ENCODE measurements around the gene POLE2. TPM values are rescaled to one million over a fixed set of nuclear protein-coding genes. Genes with fewer than 3 reads are reported as not detected.

Gene POLE2
- total and polyA plus RNA-seq, 2 experiments from 2014 or later: 41.9 to 53.3 TPM

DNA sequence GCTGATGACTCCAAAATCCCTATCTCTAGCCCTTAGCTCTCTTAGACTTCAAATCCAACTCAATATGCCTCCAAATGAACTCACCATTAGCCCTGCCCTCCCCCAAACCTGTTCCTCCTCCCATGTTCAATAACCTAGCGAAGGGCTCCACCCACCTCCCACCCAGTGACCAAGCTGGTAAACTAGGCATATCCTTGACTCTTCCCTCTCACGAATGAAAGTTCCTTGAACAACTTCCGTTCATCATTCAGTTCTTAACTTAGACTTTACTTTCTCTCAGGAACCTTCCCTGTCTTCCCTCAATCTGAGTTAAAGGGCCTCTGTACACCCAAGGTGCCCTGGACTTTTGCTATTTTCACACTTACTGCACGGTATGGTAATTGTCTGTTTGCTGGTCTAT, 3.0 kb upstream of the POLE2 start (continued):
- TF ChIP-seq, protein P1, sequence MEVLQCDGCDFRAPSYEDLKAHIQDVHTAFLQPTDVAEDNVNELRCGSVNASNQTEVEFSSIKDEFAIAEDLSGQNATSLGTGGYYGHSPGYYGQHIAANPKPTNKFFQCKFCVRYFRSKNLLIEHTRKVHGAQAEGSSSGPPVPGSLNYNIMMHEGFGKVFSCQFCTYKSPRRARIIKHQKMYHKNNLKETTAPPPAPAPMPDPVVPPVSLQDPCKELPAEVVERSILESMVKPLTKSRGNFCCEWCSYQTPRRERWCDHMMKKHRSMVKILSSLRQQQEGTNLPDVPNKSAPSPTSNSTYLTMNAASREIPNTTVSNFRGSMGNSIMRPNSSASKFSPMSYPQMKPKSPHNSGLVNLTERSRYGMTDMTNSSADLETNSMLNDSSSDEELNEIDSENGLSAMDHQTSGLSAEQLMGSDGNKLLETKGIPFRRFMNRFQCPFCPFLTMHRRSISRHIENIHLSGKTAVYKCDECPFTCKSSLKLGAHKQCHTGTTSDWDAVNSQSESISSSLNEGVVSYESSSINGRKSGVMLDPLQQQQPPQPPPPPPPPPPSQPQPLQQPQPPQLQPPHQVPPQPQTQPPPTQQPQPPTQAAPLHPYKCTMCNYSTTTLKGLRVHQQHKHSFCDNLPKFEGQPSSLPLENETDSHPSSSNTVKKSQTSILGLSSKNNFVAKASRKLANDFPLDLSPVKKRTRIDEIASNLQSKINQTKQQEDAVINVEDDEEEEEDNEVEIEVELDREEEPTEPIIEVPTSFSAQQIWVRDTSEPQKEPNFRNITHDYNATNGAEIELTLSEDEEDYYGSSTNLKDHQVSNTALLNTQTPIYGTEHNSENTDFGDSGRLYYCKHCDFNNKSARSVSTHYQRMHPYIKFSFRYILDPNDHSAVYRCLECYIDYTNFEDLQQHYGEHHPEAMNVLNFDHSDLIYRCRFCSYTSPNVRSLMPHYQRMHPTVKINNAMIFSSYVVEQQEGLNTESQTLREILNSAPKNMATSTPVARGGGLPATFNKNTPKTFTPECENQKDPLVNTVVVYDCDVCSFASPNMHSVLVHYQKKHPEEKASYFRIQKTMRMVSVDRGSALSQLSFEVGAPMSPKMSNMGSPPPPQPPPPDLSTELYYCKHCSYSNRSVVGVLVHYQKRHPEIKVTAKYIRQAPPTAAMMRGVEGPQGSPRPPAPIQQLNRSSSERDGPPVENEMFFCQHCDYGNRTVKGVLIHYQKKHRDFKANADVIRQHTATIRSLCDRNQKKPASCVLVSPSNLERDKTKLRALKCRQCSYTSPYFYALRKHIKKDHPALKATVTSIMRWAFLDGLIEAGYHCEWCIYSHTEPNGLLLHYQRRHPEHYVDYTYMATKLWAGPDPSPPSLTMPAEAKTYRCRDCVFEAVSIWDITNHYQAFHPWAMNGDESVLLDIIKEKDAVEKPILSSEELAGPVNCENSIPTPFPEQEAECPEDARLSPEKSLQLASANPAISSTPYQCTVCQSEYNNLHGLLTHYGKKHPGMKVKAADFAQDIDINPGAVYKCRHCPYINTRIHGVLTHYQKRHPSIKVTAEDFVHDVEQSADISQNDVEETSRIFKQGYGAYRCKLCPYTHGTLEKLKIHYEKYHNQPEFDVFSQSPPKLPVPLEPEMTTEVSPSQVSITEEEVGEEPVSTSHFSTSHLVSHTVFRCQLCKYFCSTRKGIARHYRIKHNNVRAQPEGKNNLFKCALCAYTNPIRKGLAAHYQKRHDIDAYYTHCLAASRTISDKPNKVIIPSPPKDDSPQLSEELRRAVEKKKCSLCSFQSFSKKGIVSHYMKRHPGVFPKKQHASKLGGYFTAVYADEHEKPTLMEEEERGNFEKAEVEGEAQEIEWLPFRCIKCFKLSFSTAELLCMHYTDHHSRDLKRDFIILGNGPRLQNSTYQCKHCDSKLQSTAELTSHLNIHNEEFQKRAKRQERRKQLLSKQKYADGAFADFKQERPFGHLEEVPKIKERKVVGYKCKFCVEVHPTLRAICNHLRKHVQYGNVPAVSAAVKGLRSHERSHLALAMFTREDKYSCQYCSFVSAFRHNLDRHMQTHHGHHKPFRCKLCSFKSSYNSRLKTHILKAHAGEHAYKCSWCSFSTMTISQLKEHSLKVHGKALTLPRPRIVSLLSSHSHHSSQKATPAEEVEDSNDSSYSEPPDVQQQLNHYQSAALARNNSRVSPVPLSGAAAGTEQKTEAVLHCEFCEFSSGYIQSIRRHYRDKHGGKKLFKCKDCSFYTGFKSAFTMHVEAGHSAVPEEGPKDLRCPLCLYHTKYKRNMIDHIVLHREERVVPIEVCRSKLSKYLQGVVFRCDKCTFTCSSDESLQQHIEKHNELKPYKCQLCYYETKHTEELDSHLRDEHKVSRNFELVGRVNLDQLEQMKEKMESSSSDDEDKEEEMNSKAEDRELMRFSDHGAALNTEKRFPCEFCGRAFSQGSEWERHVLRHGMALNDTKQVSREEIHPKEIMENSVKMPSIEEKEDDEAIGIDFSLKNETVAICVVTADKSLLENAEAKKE (CRISPR knock-in tag; IDR thresholded peaks at IDR 0.05): no peak
- TF ChIP-seq STAT1 (IDR thresholded peaks at IDR 0.05; ENCODE audit: unreplicated experiment): no peak
- TF ChIP-seq, protein P2, sequence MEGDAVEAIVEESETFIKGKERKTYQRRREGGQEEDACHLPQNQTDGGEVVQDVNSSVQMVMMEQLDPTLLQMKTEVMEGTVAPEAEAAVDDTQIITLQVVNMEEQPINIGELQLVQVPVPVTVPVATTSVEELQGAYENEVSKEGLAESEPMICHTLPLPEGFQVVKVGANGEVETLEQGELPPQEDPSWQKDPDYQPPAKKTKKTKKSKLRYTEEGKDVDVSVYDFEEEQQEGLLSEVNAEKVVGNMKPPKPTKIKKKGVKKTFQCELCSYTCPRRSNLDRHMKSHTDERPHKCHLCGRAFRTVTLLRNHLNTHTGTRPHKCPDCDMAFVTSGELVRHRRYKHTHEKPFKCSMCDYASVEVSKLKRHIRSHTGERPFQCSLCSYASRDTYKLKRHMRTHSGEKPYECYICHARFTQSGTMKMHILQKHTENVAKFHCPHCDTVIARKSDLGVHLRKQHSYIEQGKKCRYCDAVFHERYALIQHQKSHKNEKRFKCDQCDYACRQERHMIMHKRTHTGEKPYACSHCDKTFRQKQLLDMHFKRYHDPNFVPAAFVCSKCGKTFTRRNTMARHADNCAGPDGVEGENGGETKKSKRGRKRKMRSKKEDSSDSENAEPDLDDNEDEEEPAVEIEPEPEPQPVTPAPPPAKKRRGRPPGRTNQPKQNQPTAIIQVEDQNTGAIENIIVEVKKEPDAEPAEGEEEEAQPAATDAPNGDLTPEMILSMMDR (conservative IDR thresholded peaks at IDR 0.05; ENCODE audit: low read depth in 2 of 2): no peak
- TF ChIP-seq ZNF114 (CRISPR knock-in tag; IDR thresholded peaks at IDR 0.05): no peak
- no peak for TF ChIP-seq ZNF331 (CRISPR knock-in tag; IDR thresholded peaks at IDR 0.05; ENCODE audit: low read depth)
- no peak for TF ChIP-seq POLR2AphosphoS5 (IDR thresholded peaks at IDR 0.05; ENCODE audit: low read depth)
- no peak for TF ChIP-seq EZH2phosphoT487 (IDR thresholded peaks at IDR 0.05; ENCODE audit: unreplicated experiment)
- TF ChIP-seq EZH2 (IDR thresholded peaks at IDR 0.05; ENCODE audit: low read depth, unreplicated experiment): no peak
- TF ChIP-seq NANOG (IDR thresholded peaks at IDR 0.05; ENCODE audit: borderline replicate concordance): no peak

DNA sequence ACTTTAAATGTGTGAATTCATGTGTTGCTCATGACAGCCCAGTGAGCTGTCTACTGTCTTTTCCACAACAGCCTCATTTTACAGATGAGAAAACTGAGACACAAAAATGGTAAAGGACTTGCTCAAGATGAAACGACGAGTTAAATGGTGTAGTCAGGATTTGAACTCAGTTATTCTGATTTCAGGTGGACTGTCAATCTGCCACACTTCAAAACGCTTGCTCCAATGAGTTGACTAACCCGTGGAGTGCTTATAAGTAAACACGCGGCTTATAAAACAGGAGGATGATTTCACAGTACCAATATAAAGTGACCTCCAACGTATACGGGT, 652 bp upstream of the POLE2 start:
- H4K20me1 ChIP-seq (replicated peaks; ENCODE audit: insufficient read depth): peaks cover 4% of the 10 kb centered on the region; the same call in 1 of the 2 replicates
- peak overlapping the region; percentile 87 for H3K4me3 ChIP-seq
- no peaks in the 10 kb centered on the region for H3K9me3 Mint-ChIP-seq
- H3K27me3 Mint-ChIP-seq (ENCODE audit: insufficient read depth, low read depth, poor library complexity): peaks cover 20% of the 10 kb centered on the region
- H3K27me3 ChIP-seq (ENCODE audit: insufficient read depth): peaks cover 29% of the 10 kb centered on the region
- H2AFZ ChIP-seq: peak overlapping the region; percentile 90
- ATAC-seq (no peak), DNase-seq (ENCODE audit: low spot score) (no peak)
- H3K36me3 ChIP-seq (ENCODE audit: insufficient read depth): no peaks in the 10 kb centered on the region
- H3K4me3 Mint-ChIP-seq: peak overlapping the region; percentile 91
- TF ChIP-seq CREB1 (CRISPR knock-in tag; IDR thresholded peaks at IDR 0.05; ENCODE audit: low read depth) (no peak), ZNF114 (CRISPR knock-in tag; IDR thresholded peaks at IDR 0.05) (no peak), POLR2AphosphoS5 (IDR thresholded peaks at IDR 0.05; ENCODE audit: low read depth) (no peak), EZH2 (IDR thresholded peaks at IDR 0.05; ENCODE audit: low read depth, unreplicated experiment) (peak; percentile 43)
- H3K4me2 ChIP-seq: peak overlapping the region; percentile 81
- H3K9me2 ChIP-seq (ENCODE audit: insufficient read depth): no peaks in the 10 kb centered on the region
- H3K36me3 Mint-ChIP-seq (ENCODE audit: low read depth): peaks cover 11% of the 10 kb centered on the region
- H3K4me1 ChIP-seq (ENCODE audit: insufficient read depth): peaks cover 29% of the 10 kb centered on the region
- H3K27ac ChIP-seq (ENCODE audit: low read depth): peak overlapping the region; percentile 85
- peaks cover 22% of the 10 kb centered on the region for H3K4me1 Mint-ChIP-seq
- peak overlapping the region; percentile 98; the same call in 1 of the 2 replicates for H3K27ac Mint-ChIP-seq
- peaks cover 38% of the 10 kb centered on the region for H3K79me2 ChIP-seq (replicated peaks; ENCODE audit: insufficient read depth)
- peaks cover 21% of the 10 kb centered on the region for H3F3A ChIP-seq (replicated peaks; ENCODE audit: low read depth)

Measured in GM23338 (cell line).